HG03064 (cell line): ENCODE measurements around the gene TMEM18.

Source experiments
- ATAC-seq: cut with Tn5 transposase; IDR thresholded peaks from one replicate; pipeline ENCODE4 v1.9.1; 2021; ENCODE audit warnings: low read depth; ENCODE audit not compliant: unreplicated experiment

TMEM18 gene

DNA sequence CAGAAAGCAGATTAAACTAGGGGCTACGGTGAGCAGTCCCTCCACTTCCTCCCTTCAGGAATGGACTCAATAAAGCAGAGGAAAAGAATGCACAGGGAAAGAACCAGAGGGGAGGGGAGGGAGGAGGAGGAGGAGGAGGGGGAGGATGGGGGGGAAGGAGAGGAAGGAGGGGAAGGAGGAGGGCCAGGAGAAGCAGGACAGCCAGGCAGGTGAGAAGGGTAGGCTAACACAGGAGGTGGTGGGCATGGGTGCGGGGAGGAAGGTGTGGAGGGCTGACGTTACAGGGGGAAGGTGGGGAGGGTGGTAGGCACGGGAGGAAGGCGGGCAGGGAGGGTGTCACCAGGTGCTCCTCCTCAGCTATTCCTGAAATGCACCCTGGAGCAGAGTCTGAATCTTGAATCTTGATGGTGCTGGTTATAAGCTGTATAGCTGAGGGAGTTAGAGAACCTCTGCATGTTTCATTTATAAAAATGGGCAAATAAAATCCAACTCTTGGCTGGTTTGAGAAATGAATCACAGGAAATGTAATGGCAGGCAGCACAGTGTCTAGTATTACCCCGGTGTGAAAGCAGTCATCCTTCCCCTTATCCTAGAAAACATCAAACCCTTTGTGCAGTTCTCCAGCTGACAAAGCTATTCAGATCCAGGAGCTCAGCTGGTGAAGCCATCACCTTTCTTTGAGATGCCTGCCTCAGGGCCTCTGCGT lies 3.4 kb downstream of the TMEM18 start:
- ATAC-seq, result no peak

DNA sequence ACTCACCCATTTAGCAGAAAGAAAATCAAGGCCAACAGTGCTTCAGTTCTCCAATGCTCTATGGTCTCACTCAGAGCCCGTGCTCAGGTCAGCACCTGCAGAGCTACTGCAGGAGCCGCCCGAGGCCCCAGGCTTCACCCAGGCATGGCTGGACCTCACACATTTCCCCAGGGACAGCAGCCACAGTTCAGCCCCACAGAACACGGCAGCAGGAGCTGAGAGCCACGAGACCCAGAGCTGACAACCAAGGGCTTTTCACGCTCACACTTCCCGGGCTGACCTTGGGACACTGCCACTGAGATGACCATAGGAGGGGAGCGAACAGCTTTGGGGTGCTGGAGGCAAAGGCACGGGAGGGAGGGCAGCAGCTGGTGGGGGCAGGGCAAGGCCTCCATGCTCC lies 4.2 kb downstream of the TMEM18 start:
- no peak for ATAC-seq

DNA sequence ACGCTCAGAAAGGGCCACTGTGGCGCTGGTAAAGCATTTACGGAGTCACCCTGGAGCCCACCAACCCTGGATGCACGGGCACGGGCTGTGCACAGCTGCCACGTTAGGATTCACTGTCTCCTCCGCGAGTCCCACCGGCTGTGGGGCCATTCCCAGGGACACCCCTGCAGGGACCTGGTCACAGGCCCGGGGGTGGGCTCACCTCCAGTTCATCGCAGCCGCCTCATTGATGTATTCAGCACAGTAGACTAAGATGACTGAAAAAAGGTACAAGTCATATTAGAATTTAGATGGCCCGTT lies 4.7 kb downstream of the TMEM18 start:
- ATAC-seq, result no peak

DNA sequence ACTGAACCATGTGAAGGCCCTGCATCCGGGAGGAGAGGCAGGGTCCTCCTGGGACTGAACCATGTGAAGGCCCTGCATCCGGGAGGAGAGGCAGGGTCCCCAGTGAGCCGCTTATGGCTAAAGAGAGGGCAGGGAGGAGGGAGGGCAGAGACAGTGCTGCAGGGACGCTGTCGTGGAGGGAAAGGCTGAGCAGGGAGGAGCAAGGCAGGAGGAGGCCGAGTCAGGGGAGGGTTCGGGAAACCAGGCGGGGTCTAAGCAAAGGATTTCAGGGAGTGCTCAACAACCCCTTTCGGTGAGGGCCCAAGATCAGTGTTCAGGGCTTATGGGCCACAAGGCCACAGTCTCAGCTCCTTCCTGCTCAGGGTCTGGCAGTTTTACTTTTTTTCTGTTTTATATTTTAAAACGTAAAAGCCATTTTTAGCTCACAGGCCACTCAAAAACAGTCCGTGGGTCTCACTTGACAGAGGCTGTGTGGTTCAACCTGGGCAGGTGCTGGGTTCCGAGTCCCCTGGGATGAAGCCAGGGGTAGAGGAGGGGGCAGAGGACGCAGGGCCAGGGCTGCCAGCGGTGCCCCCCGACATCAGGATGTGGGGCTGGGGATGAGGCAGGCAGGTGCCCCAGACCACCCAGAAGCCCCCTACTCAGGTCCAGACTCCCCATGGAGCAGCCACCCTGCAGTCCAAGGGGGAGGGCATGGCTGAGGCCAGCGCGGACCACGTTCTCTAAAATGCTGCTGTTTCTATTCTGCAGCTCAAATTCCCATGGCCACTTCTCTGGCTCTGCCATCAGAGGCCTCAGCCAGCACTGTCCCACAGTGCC lies 5.2 kb downstream of the TMEM18 start:
- ATAC-seq, result no peak

DNA sequence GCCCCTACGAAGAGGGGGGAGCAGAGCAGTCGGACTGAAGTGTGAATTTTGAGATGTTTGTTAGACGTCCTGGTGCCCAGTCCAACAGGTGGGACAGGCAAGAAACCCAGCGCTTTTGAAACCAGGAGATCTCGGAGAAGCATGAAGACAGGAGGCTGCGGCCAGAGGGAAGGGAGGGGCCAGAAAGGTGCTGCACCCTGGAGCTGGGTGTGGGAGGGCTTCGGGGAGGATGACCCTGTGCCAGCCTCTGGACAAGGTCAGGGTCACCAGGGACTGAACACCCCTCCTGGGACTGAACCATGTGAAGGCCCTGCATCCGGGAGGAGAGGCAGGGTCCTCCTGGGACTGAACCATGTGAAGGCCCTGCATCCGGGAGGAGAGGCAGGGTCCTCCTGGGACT lies 6.1 kb downstream of the TMEM18 start:
- no peak for ATAC-seq

DNA sequence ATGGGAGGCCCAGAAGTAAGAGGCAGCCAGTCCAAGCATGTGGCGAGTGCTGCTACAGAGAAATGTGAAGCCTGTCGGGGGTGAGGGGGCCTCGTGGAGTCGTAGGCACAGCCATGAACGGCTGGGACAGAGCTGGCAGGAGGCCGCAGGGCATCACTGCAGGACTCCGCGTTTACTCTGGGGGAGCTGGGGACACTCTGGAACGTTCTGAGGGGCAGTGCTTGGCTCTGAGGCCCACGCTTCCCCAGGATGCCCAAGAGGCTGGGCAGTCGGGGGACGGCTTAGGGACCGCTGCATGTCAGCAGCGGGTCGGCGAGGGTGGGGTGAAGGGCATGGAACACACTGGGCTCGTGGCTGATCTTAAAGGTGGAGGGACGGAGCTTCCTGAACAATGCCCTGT lies 6.6 kb downstream of the TMEM18 start:
- no peak for ATAC-seq

DNA sequence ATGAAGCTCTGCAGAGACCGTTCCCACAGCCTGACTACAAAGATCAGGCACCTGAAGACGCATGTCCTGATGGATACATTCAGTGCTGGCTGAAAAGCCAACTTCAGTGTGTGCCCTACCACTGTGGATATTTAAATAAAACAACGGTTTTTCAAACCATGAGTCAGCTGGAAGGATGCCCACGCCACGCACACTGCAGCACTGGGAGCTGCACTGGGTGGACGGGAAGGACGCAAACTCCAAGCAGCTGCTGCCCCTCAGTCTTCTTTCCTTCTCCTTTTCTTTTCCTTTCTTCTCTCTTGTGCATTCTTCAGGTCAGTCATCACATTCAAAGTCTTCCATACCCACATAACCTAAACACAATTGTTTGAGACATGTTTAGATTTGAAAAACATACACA lies 7.9 kb downstream of the TMEM18 start:
- no peak for ATAC-seq

DNA sequence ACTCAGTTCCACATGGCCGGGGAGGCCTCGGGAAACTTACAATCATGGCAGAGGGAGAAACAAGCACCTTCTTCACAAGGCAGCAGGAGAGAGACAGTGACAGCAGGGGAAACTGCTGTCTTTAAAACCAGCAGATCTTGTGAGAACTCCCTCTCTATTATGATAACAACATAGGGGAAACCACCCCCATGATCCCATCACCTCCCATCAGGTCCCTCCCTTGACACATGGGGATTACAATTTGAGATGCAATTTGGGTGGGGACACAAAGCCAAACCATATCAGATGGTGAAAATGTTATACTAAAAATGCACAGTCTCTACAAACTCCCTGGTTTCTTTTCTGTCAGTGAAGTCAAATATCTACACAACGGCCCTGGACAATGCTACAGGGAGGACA lies 9.2 kb downstream of the TMEM18 start:
- ATAC-seq, result no peak

DNA sequence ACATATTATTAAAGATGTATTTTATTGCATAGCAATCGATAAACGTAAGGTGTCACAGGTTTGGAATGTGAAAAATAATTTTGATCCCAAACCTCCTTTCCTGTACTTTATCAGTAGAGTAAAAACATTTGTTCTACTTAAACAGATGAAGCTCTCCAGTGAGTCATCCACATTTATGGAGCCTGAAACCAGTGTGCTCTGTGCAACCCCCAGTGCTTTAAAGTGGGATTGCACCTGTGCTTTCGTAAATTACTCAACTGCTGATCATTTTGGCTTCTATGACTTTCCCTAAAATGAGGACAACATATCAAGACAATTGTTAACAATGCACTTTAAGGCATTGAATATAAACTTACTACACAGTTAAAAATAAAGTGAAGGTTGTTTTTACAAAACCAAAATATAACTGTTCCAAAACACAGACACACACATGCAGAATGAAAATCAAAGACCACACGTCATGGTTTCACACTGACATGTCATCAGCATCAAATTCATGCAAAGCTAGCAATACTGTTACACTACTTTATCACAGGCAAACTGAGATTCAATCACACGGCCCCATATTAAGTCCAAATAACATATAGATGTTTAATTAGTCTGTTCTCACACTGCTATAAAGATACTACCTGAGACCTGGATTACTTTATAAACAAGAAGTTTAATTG lies 9.7 kb downstream of the TMEM18 start:
- no peak for ATAC-seq

DNA sequence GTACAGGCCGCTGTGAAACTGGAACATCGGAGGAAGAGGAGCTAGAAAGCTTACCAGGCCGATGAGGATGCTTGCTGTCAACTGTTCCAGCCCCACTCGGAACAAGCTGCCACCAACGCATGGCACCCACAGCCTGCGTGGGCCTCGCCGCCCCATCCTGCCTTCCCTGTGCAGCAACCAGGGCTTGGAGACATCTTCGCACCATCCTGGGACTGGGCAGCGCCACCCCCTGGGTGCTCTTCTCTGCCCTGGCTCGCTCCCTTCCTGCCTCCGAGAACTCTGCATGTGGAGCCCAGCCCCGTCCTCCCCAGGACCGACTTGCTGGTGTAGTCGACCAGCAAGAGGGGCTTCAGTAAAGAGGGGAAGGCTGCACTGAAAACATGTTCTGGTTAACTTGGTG lies 10.8 kb downstream of the TMEM18 start:
- ATAC-seq, result no peak

DNA sequence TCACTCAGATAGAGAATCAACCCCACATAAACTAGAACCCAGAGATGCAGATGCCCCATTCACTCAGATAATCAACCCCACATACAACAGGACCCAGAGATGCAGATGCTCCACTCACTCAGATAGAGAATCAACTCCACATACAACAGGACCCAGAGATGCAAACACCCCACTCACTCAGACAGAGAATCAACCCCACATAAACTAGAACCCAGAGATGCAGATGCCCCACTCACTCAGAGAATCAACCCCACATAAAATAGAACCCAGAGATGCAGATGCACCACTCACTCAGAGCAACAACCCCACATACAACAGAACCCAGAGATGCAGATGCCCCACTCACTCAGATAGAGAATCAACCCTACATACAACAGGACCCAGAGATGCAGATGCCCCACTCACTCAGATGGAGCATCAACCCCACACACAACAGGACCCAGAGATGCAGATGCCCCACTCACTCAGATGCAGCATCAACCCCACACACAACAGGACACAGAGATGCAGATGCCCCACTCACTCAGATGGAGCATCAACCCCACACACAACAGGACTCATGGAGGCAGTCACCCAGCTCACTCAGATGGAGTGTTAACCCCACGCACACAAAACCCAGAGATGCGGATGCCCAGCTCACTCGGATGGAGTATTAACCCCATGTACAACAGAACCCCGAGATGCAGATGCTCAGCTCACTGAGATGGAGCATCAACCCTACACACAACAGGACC lies 11.7 kb downstream of the TMEM18 start:
- ATAC-seq, result no peak

DNA sequence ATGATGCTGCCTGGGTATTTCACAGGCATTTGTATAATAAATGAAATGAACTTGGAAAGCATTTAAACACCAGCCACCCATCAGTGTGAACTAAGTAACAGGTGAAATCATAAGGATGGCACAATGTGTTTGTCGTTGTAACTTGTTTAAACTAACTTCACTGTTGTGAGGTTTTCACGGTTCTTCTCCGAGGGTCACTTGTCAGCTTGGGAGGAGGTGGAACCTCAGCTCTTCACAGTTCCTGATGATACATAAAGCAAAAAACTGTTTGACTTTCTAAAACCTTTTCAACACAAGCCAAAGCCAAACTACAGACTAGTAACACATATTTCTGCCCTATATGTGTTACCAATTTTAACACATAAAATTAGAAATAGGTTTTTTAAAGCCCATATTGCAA lies 13.1 kb downstream of the TMEM18 start:
- ATAC-seq, result no peak

DNA sequence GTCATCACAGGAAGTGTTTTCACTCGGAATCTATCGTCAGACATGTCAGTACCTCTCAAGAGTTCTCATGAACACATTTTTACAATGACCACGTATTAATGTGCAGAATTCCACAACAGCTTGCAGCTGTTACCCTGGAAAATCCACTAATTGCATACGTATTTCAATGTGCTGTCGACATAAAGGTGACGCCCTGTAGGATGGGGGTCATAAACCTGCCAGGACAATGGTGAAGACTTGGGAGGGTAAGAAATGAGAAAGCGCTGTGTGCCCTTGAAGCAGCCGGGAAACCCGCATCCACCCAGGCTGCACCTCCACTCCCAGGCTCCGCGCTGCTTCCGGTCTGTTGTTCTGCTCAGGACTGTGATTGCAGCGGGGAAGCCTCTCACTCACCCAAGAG lies 14.0 kb downstream of the TMEM18 start:
- ATAC-seq, result no peak

DNA sequence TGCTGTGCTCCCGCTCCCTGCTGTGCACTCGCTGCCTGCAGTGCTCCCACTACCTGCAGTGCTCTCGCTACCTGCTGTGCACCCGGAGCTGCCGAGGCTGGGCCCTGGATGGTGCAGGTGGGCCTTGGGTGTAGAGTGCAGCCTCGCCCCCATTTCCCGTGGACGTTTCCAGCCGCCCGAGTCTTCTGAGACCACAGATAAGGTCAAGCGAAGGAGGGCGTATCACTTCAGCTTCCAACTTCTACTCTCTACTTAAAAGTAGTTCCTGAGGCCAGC lies 15.9 kb downstream of the TMEM18 start:
- no peak for ATAC-seq

DNA sequence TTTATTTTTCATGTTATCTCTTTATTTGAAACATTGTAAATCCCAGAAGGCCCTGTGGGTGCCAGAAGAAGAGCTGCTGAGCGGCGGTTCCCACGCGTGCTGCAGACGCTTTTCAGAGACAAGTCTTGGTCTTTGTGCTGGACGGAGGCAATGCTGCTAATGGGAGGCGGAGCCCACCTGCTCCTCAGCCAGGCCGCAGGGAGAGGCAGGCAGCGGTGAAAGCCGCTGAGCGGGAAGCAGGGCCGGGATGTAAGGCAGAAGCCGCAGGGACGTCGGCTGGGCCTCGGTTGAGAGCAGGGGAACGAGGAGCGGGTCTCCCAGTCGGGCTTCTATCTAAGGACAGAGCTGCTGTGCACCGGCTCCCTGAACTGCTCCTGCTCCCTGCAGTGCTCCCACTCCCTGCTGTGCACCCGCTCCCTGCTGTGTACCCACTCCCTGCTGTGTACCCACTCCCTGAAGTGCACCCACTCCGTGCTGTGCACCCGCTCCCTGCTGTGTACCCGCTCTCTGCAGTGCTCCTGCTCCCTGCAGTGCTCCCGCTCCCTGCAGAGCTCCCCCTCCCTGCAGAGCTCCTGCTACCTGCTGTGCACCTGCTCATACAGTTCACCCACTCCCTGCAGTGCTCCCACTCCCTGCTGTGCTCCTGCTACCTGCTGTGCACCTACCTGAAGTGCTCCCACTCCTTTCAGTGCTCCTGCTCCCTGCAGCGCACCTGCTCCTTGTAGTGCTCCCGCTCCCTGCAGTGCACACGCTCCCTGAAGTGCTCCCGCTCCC lies 16.4 kb downstream of the TMEM18 start:
- no peak for ATAC-seq

DNA sequence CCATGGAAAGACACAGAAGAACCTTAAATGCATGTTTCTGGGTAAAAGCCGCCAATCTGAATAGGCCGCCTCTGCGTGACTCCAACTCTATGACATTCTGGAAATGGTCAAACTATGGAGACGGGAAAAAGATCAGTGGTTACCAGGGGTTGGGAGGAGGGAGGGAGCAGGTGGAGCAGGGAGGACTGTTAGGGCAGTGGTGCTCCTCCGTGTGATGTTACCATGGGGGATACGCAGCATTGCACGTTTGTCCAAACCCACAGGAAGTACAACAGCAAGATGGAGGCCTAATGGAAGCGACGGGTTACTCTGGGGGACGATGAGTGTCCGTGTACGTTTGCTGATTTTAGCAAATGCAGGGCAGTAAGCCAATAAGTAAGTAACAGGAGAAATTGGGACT lies 17.2 kb downstream of the TMEM18 start:
- no peak for ATAC-seq

DNA sequence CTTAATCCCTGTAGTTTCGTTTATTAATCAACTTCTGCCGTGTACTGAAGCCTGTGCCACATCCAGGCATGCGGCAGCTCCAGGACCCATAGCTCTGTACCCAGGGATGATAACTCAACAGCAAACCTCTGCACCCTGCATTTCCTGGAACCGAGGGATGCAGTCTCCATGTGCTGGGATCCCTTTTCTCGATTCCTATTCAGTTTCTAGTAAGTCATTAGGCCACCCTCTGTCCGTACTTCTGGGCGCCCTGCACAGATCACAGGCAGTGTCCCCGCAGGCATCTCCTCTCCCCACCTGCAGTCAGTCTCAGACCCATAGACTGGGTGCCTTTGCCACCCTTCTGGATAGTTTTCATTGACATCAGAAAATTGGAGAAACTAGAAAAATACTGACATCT lies 18.8 kb downstream of the TMEM18 start:
- no peak for ATAC-seq

DNA sequence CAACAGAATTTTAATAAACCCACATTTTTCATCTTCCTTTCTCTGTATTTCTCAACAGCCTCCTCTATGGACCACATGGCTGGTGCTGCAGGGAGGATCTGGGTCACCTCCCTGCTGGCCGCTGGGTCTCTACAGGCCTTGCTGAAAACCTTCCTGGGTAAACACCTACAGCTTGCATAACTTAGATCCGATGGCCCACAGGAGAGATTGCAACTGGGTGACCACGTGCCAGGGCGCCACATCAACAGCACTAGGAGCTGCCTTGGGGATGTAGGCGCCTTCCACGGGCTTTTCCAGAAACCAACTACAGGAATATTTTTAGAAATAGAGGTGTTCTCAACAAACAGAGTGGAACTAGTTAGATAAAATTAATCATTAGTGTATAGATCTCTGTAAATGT lies 19.4 kb downstream of the TMEM18 start:
- ATAC-seq, result no peak

DNA sequence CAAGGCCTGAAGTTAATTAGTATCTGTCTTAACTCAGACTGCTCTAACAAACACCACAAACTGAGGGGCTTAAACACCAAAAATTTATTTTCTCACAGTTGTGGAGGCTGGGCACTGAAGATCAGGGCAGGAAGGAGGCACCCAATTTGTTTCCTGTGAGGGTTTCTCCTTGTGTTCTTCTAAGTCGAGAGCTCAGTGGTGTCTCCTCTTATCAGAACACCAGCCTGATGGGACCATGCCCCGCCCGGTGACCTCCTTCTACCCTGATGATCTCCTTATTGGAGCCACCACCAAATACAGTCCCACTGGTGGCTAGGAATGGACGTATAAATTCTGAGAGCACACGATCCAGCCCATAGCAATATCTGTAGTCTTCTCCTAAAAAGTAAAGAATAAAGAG lies 20.5 kb downstream of the TMEM18 start:
- ATAC-seq, result no peak

DNA sequence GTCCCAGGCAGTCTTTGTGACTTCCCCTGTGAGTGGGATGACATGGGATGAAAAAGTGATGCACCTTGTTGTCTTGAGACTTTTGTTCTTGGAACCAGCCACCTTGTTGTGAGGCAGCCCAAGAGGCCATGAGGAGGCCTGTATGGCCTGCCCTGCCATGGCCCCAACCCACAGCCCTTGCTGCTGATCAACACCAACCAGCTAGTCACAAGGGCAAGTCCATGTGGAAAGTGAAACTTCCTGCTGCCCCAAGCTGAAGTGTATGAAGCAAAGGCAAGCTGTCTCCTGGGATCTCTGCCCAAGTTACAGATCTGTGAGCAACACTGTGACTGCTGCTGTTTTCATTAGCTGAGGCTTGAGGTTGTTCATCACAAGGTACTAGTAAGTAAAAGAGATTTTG lies 21.6 kb downstream of the TMEM18 start:
- no peak for ATAC-seq

DNA sequence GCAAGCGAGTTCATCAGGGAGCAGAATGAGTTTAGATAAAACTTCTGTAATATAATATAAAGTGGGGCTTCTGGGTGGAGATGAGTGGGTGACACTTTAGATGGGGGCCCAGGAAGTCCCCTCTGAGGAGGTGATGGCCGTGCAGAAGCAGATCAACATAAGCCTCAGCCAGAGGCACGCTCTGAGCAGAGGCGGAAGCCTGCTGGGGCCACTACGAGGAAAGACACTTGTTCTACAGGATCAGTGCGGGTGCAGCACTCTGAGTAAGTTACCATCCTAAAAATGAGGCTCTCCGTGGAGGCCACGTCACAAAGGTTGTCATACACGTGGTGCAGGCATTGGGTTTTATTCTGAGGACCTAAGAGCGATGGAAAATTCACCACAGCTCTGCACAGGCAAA lies 22.3 kb downstream of the TMEM18 start:
- ATAC-seq, result no peak
